HUES48 (cell line): Measurements from ENCODE around the gene KCNRG.
"Not testable (repeated sequence)": the region's sequence is repeated elsewhere in the genome, so short reads cannot be mapped to it uniquely, and the experiment has no call there.

ENCODE experiments used
- H3K27ac ChIP-seq: one replicate; pipeline ENCODE4 v1.7.0; 2013; ENCODE audit warnings: low read depth, low read length, inconsistent platforms
- H3K27me3 ChIP-seq: 2 replicates; pipeline ENCODE4 v1.6.1; 2013; ENCODE audit warnings: mild to moderate bottlenecking, low read length; ENCODE audit not compliant: control insufficient read depth, insufficient read depth
- H3K36me3 ChIP-seq: 2 replicates; pipeline ENCODE4 v1.6.1; 2013; ENCODE audit warnings: low read length; ENCODE audit not compliant: control insufficient read depth, insufficient read depth
- H3K4me1 ChIP-seq: 2 replicates; pipeline ENCODE4 v1.6.1; 2013; ENCODE audit warnings: mild to moderate bottlenecking, low read length; ENCODE audit not compliant: control insufficient read depth, insufficient read depth
- H3K4me3 ChIP-seq: 2 replicates; pipeline ENCODE4 v1.5.1; 2013; ENCODE audit warnings: mild to moderate bottlenecking, low read depth, low read length
- H3K9ac ChIP-seq: 2 replicates; pipeline ENCODE4 v1.6.1; 2013; ENCODE audit warnings: mild to moderate bottlenecking, low read depth, low read length, moderate library complexity
- H3K9me3 ChIP-seq: 2 replicates; pipeline ENCODE4 v1.6.1; 2013; ENCODE audit warnings: low read length; ENCODE audit not compliant: control insufficient read depth, insufficient read depth

Gene KCNRG

GRCh38 chr13:50015258-50015657 lies at the start of gene KCNRG:
KCNRG (plus strand) TSS chr13:50015444; CDS start chr13:50015494, 50 bp downstream.
- H3K9ac ChIP-seq, result no peak within 1 kb of the TSS; the same call in 1 of the 2 replicates
- H3K4me1 ChIP-seq, result peaks cover 26% of the 10 kb centered on the region
- peaks cover 32% of the 10 kb centered on the region for H3K36me3 ChIP-seq
- peak within 1 kb of the TSS; percentile 86 for H3K27ac ChIP-seq
- peak within 1 kb of the TSS; percentile 27; the same call in 1 of the 2 replicates for H3K4me3 ChIP-seq
- H3K27me3 ChIP-seq, result no peaks in the 10 kb centered on the region
- H3K9me3 ChIP-seq, result no peaks in the 10 kb centered on the region

GRCh38 chr13:49967456-49967855 lies 47.8 kb upstream of the KCNRG start:
- Histone ChIP-seq H3K9ac (no peak overlapping the region), H3K36me3 (no peaks in the 10 kb centered on the region), H3K4me3 (no peak overlapping the region)

GRCh38 chr13:49972709-49973108 lies 42.5 kb upstream of the KCNRG start:
- no peak overlapping the region for H3K27ac ChIP-seq
- H3K9ac ChIP-seq, result no peak overlapping the region
- H3K9me3 ChIP-seq, result no peaks in the 10 kb centered on the region
- no peaks in the 10 kb centered on the region for H3K36me3 ChIP-seq
- no peaks in the 10 kb centered on the region for H3K4me1 ChIP-seq
- no peaks in the 10 kb centered on the region for H3K27me3 ChIP-seq
- no peak overlapping the region for H3K4me3 ChIP-seq

More at GRCh38 chr13:49967456-49967855, 47.8 kb upstream of the KCNRG start:
- H3K27ac ChIP-seq, result no peak overlapping the region
- H3K27me3 ChIP-seq, result no peaks in the 10 kb centered on the region
- no peaks in the 10 kb centered on the region for H3K9me3 ChIP-seq
- H3K4me1 ChIP-seq, result no peaks in the 10 kb centered on the region

- no peak overlapping the region for H3K4me3 ChIP-seq
- no peak overlapping the region for H3K27ac ChIP-seq
- H3K36me3 ChIP-seq, result no peaks in the 10 kb centered on the region
- H3K9ac ChIP-seq, result no peak overlapping the region
- no peaks in the 10 kb centered on the region for H3K27me3 ChIP-seq
- no peaks in the 10 kb centered on the region for H3K4me1 ChIP-seq
- H3K9me3 ChIP-seq, result no peaks in the 10 kb centered on the region
Observed at GRCh38 chr13:49975826-49976225, 39.4 kb upstream of the KCNRG start.

- Histone ChIP-seq H3K36me3 (no peaks in the 10 kb centered on the region), H3K4me3 (no peak overlapping the region), H3K9me3 (no peaks in the 10 kb centered on the region), H3K9ac (no peak overlapping the region), H3K27me3 (no peaks in the 10 kb centered on the region), H3K27ac (no peak overlapping the region), H3K4me1 (no peaks in the 10 kb centered on the region)
Observed at GRCh38 chr13:49976314-49977258, 38.7 kb upstream of the KCNRG start.

GRCh38 chr13:49977992-49978391 lies 37.3 kb upstream of the KCNRG start:
- no peaks in the 10 kb centered on the region for H3K27me3 ChIP-seq
- H3K9ac ChIP-seq, result no peak overlapping the region
- no peaks in the 10 kb centered on the region for H3K9me3 ChIP-seq
- H3K27ac ChIP-seq, result no peak overlapping the region
- H3K36me3 ChIP-seq, result no peaks in the 10 kb centered on the region
- no peak overlapping the region for H3K4me3 ChIP-seq
- H3K4me1 ChIP-seq, result no peaks in the 10 kb centered on the region

- Histone ChIP-seq H3K27me3 (no peaks in the 10 kb centered on the region), H3K9me3 (no peaks in the 10 kb centered on the region), H3K4me1 (no peaks in the 10 kb centered on the region), H3K36me3 (no peaks in the 10 kb centered on the region), H3K9ac (no peak overlapping the region), H3K27ac (no peak overlapping the region), H3K4me3 (no peak overlapping the region)
Observed at GRCh38 chr13:49980266-49980665, 35.0 kb upstream of the KCNRG start.

GRCh38 chr13:49985129-49985528 lies 30.1 kb upstream of the KCNRG start:
- H3K27me3 ChIP-seq, result no peaks in the 10 kb centered on the region
- no peak overlapping the region for H3K4me3 ChIP-seq
- H3K9ac ChIP-seq, result no peak overlapping the region
- H3K4me1 ChIP-seq, result no peaks in the 10 kb centered on the region
- no peak overlapping the region for H3K27ac ChIP-seq
- H3K36me3 ChIP-seq, result no peaks in the 10 kb centered on the region
- no peaks in the 10 kb centered on the region for H3K9me3 ChIP-seq

- H3K4me3 ChIP-seq, result no peak overlapping the region
- H3K27me3 ChIP-seq, result no peaks in the 10 kb centered on the region
- no peaks in the 10 kb centered on the region for H3K36me3 ChIP-seq
- H3K27ac ChIP-seq, result no peak overlapping the region
- H3K9me3 ChIP-seq, result no peaks in the 10 kb centered on the region
- no peak overlapping the region for H3K9ac ChIP-seq
- no peaks in the 10 kb centered on the region for H3K4me1 ChIP-seq
Observed at GRCh38 chr13:49986471-49986870, 28.8 kb upstream of the KCNRG start.

GRCh38 chr13:49990612-49991011 lies 24.6 kb upstream of the KCNRG start:
- H3K4me1 ChIP-seq, H3K27me3 ChIP-seq, H3K4me3 ChIP-seq, H3K9ac ChIP-seq, H3K9me3 ChIP-seq, H3K36me3 ChIP-seq, H3K27ac ChIP-seq: not testable (repeated sequence)

- Histone ChIP-seq H3K4me1 (peaks cover 16% of the 10 kb centered on the region), H3K4me3 (no peak overlapping the region), H3K9ac (no peak overlapping the region), H3K9me3 (no peaks in the 10 kb centered on the region), H3K36me3 (peaks cover 1% of the 10 kb centered on the region), H3K27me3 (peaks cover 7% of the 10 kb centered on the region), H3K27ac (no peak overlapping the region)
Observed at GRCh38 chr13:49993111-49993510, 22.1 kb upstream of the KCNRG start.
